ENCODE measurements around the gene GMCL2.
"Not testable (repeated sequence)": the region's sequence is repeated elsewhere in the genome, so short reads cannot be mapped to it uniquely, and the experiment has no call there.

Gene GMCL2

DNA sequence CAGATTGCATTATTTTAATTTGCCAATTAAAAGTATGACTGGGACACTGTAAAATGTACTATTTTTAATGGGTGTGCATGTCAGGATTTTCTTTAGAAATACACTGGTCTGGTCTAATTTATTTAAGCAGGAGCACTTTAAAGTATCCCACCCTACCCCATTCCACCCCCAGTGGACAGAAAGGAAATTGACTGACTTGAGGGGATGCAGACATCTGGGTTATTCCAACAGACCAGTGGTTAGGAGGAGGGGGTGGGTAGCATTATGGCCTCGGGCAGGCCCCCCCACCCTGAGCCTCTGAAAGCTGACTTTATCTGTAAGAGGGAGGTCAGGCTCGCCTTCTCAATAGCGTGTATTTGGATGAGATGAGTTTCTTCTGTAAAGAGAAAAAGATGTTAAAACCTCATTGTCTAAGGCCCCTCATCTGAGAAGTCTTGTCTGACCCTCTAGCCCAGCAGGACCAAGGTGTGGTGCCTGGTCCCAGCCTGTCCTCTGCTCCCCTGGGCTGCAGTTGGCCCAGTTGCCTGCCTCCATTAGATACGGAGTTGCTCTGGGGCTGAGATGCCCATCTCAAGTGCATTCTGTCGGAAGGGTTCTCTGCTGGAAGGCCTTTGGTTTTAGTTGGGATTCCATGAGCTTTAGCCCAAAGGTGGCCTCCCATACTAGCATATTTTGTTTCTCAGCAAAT, 21.5 kb upstream of the GMCL2 start:
- in situ Hi-C loops (cut with HindIII; ENCODE audit: low pct_ligation_motif_present, low pct_unique_long_range_greater_than_20kb, low sequenced_read_pairs) = no loop called here
- DNase-seq = no peak

DNA sequence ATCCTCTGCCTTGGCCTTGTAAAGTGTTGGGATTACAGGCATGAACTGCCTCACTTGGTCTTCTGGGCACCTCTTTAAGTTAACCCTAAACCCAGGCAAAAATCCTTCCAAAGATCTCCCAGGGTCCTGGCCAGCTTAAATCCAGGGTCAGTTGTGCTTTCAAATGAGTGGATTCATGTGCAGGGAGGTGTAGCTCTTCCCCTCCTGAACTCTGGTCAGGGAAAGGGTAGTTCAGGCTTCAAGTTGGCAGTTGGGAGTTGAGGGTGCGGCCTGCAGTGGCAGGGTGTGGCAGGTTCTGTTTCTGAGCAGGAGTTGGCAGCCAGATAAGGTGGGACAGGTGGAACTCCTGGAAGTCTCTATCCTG, 20.7 kb upstream of the GMCL2 start:
- no peak for DNase-seq
- in situ Hi-C loops (cut with HindIII; ENCODE audit: low pct_ligation_motif_present, low pct_unique_long_range_greater_than_20kb, low sequenced_read_pairs) = no loop called here

- DNase-seq = no peak
These were observed 20.2 kb upstream of the GMCL2 start for GRCh38 chr5:178207183-178207916.

DNA sequence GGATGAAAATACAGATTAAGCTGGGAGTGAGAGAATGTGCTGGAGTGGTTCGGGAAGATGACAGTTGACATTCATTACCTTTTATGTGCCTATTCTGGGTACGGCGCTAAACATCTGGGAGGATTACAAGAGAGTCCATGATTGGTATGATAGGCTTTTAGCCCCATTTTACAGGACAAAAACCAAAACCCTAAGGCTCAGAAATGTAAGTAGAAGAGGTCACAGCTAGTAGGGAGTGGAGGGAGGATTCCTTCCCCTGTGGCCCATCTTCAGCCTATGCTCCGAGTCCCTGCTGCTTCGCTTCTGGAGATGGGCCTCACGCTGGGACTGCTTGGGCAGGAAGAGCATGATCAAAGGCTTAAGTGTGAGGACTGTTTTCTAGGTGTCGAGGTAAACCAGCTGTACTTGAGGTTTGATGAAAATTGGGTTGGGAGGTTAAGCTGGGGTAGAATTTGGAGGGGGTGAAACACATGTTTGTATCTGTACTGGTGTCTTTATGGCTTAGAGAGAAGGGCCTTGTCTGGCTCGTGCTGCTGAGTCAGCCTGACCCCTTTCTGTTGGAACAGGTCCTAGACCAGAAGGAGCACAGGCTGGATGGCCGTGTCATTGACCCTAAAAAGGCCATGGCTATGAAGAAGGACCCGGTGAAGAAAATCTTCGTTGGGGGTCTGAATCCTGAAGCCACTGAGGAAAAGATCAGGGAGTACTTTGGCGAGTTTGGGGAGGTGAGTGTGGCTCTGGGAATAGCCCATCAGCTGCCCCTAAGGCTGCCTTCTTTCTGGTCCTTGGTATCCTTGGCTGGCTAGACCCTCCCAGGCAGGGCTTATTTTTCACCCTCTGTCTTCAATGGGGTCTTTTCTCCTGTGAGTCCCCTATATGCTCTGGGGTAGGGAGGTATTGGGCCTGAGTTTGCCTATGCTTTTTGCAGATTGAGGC, 19.3 kb upstream of the GMCL2 start:
- DNase-seq = no peak
- in situ Hi-C loops (cut with HindIII; ENCODE audit: low pct_ligation_motif_present, low pct_unique_long_range_greater_than_20kb, low sequenced_read_pairs) = no loop called here

More at GRCh38 chr5:178207183-178207916, 20.2 kb upstream of the GMCL2 start:
- in situ Hi-C loops (cut with HindIII; ENCODE audit: low pct_ligation_motif_present, low pct_unique_long_range_greater_than_20kb, low sequenced_read_pairs) = no loop called here

DNA sequence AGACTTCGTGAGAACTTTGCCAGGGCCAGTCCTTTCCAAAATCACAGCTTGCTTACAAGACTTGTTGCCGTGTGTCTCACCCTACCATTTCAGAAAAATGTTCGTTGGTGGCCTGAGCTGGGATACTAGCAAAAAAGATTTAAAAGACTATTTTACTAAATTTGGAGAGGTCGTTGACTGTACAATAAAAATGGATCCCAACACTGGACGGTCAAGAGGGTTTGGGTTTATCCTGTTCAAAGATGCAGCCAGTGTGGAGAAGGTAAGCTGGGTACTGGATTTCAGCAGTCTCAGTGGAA, 18.5 kb upstream of the GMCL2 start:
- in situ Hi-C loops (cut with HindIII; ENCODE audit: low pct_ligation_motif_present, low pct_unique_long_range_greater_than_20kb, low sequenced_read_pairs) = no loop called here
- DNase-seq = no peak

DNA sequence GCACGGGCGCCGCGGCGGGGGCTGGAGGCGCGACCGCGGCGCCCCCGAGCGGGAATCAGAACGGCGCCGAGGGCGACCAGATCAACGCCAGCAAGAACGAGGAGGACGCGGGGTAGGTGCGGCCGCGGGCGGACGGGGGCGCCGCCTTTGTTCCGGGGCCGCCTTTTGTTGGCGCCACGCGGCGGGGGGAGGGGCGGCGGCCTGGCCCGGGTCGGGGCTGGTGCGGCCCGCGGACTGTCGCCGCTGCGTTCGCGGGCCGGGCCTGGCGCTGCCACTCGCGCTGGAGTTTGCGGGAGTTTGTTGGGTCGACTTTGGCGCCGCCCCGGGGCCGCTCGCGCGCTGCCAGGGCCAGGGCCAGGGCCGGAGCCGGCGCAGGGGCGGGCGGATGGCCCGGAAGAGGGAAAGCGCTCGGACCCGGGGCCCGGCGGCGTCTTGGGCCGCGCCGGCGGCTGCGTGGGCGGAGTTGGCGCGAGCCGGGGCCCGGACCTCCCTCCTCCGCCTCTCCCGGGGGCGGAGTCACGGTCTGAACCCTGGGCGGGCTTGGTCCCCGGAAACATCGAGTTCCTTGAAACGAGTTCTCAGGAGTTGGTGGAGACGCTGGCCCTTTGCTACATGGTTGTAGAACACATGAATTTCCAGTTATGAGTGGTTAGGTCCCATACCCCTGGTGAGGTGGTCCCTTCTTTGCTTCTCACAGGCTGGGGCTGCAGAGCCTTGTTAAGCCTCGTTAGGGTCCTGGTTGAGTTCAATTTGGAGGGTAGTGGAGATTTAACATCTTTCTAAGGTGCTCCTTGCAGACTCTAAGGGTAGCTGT, 18.0 kb upstream of the GMCL2 start:
- in situ Hi-C loops (cut with HindIII; ENCODE audit: low pct_ligation_motif_present, low pct_unique_long_range_greater_than_20kb, low sequenced_read_pairs) = no loop called here
- DNase-seq = peak; percentile 75

- peak; percentile 92 for DNase-seq
- in situ Hi-C loops (cut with HindIII; ENCODE audit: low pct_ligation_motif_present, low pct_unique_long_range_greater_than_20kb, low sequenced_read_pairs) = no loop called here
These were observed 17.2 kb upstream of the GMCL2 start, which contains the start of gene HNRNPAB for GRCh38 chr5:178204182-178204934. Gene HNRNPAB (plus strand): TSS chr5:178204533. CDS start chr5:178204838, 305 bp downstream.

DNA sequence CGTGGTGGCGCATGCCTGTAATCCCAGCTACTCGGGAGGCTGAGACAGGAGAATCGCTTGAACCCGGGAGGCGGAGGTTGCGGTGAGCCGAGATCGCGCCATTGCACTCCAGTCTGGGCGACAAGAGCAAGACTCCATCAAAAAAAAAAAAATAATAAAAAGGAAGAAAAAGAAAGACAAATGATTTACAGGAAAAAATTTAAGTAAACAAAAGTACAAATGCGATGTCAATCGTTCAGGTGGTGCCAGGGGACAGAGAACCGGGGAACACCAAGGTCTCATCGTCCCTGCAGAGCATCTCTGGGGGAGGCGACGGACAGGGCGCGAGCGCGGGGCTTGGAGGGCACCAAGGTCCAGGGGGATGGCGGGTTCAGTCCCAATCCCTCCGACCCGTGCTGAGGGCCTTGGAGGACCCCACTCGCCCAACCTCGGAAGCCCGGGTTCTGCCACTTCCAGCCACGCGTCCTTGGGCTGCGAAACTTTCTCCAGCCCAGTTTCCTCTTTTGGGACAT, 16.6 kb upstream of the GMCL2 start:
- in situ Hi-C loops (cut with HindIII; ENCODE audit: low pct_ligation_motif_present, low pct_unique_long_range_greater_than_20kb, low sequenced_read_pairs) = no loop called here

DNA sequence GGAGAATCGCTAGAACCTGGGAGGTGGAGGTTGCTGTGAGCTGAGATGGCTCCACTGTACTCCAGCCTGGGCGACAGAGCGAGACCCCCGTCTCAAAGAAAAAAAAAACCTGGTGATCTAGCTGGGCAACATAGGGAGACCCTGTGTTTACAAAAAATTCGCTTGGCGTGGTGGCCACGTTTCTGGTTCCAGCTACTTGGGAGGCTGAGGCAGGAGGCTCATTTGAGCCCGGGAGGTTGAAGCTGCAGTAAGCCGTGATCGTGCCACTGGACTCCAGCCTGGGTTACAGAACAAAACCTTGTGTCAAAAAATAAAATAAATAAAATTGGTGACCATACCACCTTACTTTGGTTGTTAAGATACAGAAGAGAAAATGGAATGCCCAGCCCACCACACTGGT, 15.4 kb upstream of the GMCL2 start:
- in situ Hi-C loops (cut with HindIII; ENCODE audit: low pct_ligation_motif_present, low pct_unique_long_range_greater_than_20kb, low sequenced_read_pairs) = no loop called here
- no peak for DNase-seq

More for the DNA sequence above, 16.6 kb upstream of the GMCL2 start:
- DNase-seq = no peak

DNA sequence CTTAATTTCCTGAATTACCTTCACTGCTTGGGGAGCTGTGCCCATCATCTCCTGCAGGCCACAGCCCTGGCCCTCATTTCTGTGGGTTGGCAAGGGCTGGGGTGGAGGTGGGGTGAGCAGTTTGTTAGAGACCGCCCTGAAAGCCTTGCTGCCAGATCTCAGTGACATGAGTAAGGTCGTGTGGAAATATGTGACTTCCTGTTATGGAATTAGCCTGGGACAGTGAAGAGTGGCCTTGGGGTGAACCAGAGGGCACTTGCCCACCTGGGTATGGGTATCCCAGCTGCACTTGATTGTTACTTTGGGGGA, 14.7 kb upstream of the GMCL2 start:
- in situ Hi-C loops (cut with HindIII; ENCODE audit: low pct_ligation_motif_present, low pct_unique_long_range_greater_than_20kb, low sequenced_read_pairs) = no loop called here
- DNase-seq = no peak

GRCh38 chr5:178201221-178201926, 14.2 kb upstream of the GMCL2 start:
- DNase-seq = peak; percentile 24
- in situ Hi-C loops (cut with HindIII; ENCODE audit: low pct_ligation_motif_present, low pct_unique_long_range_greater_than_20kb, low sequenced_read_pairs) = no loop called here

DNA sequence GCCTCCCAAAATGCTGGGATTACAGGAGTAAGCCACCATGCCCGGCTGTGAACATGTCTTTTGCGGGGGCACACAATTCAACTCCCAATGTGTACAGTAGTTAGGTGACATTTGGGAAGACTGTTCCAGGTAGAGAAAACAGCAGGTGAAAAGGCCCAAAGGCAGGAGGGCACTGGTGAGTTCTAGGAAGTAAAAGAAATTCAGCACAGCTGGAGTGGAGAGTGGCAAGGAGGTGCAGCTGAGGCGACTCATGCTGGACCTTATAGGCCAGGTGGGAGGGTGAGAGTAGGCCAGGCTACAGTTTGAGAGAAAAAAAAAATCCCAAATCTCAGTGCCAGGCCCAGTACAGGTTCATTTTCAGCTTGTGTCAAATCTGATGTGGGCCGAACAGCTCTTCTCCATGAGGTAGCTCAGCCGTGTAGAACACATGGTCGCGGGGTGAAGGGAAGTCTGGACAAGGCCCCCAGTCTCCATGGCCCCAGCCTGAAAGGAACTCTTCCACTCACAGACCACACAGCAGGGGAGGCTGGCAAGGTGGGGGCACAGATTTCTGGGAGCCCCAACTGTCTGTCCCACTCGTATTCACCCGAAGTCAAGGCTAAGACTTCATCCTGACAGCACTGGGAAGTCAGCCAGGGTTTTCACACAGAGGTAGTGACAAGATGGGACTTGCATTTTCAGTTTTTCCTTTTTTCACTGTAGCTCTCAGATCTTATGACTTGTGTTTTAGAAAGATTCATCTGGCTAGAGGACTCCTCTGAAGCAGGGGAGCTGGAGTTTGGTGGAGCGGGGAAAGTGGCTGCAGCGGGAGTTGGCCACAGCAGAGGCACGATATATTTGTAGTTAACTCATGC, 12.6 kb upstream of the GMCL2 start:
- no peak for DNase-seq
- in situ Hi-C loops (cut with HindIII; ENCODE audit: low pct_ligation_motif_present, low pct_unique_long_range_greater_than_20kb, low sequenced_read_pairs) = no loop called here

DNA sequence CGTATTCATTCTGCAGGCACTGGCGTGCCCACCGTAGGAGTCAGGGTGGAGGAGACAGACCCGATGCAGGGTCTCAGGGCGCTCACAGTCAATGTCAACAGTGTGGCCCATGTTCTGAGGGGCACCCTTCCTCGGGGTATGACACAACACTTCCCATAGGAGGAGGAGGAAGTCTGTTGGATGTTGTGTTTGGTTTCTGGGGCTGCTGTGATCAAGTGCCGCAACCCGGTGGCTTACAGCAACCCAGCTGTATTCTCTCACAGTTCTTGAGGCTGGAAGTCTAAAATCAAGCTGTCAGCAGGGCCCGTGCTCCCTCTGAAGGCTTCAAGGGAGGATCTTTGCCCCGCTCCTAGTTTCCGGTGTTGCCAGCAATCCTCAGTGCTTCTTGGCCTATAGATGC, 11.5 kb upstream of the GMCL2 start:
- DNase-seq = no peak
- in situ Hi-C loops (cut with HindIII; ENCODE audit: low pct_ligation_motif_present, low pct_unique_long_range_greater_than_20kb, low sequenced_read_pairs) = no loop called here

DNA sequence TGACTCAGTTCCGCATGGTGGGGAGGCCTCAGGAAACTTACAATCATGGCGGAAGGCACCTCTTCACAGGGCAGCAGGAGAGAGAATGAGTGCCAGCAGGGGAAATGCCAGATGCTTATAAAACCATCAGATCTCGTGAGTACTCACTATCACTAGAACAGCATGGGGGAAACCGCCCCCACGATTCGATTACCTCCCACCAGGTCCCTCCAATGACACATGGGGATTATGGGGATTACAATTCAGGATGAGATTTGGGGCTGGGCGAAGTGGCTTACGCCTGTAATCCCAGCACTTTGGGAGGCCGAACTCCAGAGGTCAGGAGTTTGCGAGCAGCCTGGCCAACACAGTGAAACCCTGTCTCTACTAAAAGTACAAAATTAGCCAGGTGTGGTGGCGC, 11.0 kb upstream of the GMCL2 start:
- in situ Hi-C loops (cut with HindIII; ENCODE audit: low pct_ligation_motif_present, low pct_unique_long_range_greater_than_20kb, low sequenced_read_pairs); DNase-seq: not testable (repeated sequence)

DNA sequence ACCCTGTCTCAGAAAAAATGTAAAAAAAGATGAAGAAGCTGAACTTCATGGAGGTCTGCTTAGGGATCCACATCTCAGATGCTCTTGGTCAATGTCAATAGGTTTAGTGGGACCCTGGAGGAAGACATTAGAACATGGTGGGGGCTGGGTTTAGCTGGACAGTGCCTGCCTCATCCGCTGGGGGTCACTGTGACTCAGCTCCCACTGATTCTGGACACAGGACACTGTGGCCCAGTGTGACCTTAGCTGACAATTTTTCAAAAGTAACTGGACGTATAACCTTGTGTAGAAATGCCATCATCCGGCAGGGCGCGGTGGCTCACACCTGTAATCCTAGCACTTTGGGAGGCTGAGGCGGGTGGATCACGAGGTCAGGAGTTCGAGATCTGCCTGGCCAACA, 9.8 kb upstream of the GMCL2 start:
- no peak for DNase-seq
- in situ Hi-C loops (cut with HindIII; ENCODE audit: low pct_ligation_motif_present, low pct_unique_long_range_greater_than_20kb, low sequenced_read_pairs) = no loop called here

DNA sequence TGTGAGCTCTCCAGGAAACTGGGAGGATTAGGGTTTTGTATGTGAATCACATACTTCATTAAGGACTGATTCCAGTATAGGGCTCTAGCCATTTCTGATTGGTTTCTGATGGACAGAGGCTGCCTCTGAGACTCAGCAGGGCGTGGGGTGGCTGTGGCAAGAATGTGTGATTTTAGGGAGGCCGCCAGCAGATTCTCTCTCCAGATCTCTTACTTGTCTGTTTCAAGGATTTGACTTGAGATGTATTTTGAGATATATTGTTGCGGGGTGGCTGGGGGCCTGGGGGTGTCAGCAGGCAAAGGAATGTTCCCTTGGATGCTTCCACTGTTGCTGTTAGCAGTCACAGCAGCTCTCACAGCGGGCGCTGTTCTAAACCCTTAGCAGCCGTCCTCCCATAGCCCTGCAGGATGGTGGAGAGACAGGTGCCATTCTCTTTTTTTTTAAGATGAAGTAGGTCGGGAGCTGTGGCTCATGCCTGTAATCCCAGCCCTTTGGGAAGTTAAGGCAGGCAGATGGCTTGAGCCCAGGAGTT, 9.2 kb upstream of the GMCL2 start:
- in situ Hi-C loops (cut with HindIII; ENCODE audit: low pct_ligation_motif_present, low pct_unique_long_range_greater_than_20kb, low sequenced_read_pairs) = no loop called here
- DNase-seq = no peak

Data from ACHN (cell line).